Measurements from ENCODE around the gene RBM24.

RBM24 gene

DNA sequence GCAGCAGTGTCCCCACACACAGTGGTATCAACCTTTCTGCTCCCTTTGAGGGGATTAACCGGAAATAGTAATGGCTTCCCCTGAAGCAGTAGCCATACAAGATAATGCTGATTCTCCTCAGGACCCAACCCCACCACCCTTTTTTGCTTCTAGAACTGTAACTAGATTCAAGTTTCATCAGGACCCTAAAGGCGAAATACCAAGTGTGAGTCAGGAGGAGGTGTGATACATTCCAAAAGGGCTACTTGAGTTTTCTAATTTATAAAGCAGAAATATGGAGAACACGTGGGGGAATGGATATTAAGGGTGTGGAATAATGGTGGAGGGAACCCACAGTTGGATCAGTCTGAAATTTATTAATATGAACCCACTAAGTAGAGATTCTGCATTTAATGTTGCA lies 60.7 kb downstream of the RBM24 start:
- no peak for DNase-seq (ENCODE audit: low read depth in 2 of 2)

DNA sequence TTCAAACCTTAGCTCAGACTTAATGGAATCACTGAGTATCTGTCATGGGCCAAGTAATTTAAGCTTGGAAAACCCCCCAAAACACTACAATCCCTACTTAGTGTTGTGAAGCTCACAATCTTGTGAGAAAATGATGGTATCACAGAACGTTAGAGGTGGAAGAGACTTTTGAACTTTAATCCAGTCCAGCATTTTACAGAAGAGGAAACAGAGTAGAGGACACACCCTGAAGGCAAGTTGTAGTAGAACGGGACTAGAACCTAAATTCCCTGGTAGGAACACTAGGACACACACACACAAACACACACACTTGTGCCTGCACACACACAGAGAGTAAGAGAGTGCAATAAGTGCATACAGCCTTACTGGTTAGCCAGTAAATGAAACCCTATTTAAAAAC lies 62.1 kb downstream of the RBM24 start:
- no peak for DNase-seq (ENCODE audit: low read depth in 2 of 2)

All from stimulated activated CD4-positive, alpha-beta T cell treated with anti-CD3 and anti-CD28 coated beads, Interleukin-12 subunit alpha, Interleukin-12 subunit beta, amount 100 ng/mL, for 24 hours (primary cell).